ENCODE data around the gene ENPP4. TPM values are rescaled to one million over a fixed set of nuclear protein-coding genes. Genes with fewer than 3 reads are reported as not detected.

The ENPP4 gene
- total RNA-seq, 2 experiments from 2014 or later = 7.1 to 9.2 TPM

- ChIA-PET POLR2A (no interaction called here), CTCF (ENCODE audit: unreplicated experiment) (no interaction called here)
Observed at GRCh38 chr6:46134216-46134615, 4.4 kb downstream of the ENPP4 start.

GRCh38 chr6:46135176-46135575, 5.4 kb downstream of the ENPP4 start:
- ChIA-PET CTCF (ENCODE audit: unreplicated experiment) (no interaction called here), POLR2A (interaction anchor here (0.5 to 0.7 kb wide), 3 partner anchors 9 to 125 kb away, joined by 3 read pairs; no protein-coding TSS in a partner anchor)
- Histone ChIP-seq H3K4me3 (ENCODE audit: low read depth, low read length, poor library complexity, severe bottlenecking) (no peak overlapping the region), H3K27ac (ENCODE audit: low read depth, low read length, poor library complexity, severe bottlenecking) (no peak overlapping the region), H3K4me1 (ENCODE audit: insufficient read depth, low read length, poor library complexity, severe bottlenecking) (peaks cover 21% of the 10 kb centered on the region), H3K4me2 (ENCODE audit: low read length) (no peak overlapping the region), H3K9me3 (ENCODE audit: low read length) (no peaks in the 10 kb centered on the region), H4K20me1 (ENCODE audit: insufficient read depth, low read length) (peaks cover 9% of the 10 kb centered on the region), H3K9me2 (ENCODE audit: insufficient read depth, low read length) (no peaks in the 10 kb centered on the region), H3K36me3 (ENCODE audit: insufficient read depth, low read length) (0 out of 2 replicates have a peak, but pooled peaks cover 3% of the 10 kb centered on the region), H3K79me2 (ENCODE audit: insufficient read depth, low read depth, low read length) (peaks cover 72% of the 10 kb centered on the region), H2AFZ (ENCODE audit: low read length) (no peak overlapping the region)
- intact Hi-C loops (cut with micrococcal nuclease; ENCODE audit: unreplicated experiment) = loop anchor here (10.0 kb wide), 1 partner anchor 520 kb away; the partner anchor contains the start of genes CYP39A1 and SLC25A27
- TF ChIP-seq EZH2phosphoT487 (IDR thresholded peaks at IDR 0.05; ENCODE audit: borderline replicate concordance, low read depth, low read length) = no peak
- TF ChIP-seq CTCF (conservative IDR thresholded peaks at IDR 0.05; ENCODE audit: low read length) = no peak
- DNase-seq (ENCODE audit: low spot score) = no peak
- BruUV-seq (replicated peaks) = no TSS peak

More at GRCh38 chr6:46134216-46134615, 4.4 kb downstream of the ENPP4 start:
- Histone ChIP-seq H3K79me2 (ENCODE audit: insufficient read depth, low read depth, low read length) (peaks cover 72% of the 10 kb centered on the region), H4K20me1 (ENCODE audit: insufficient read depth, low read length) (peaks cover 9% of the 10 kb centered on the region; the same call in 1 of the 2 replicates), H3K27ac (ENCODE audit: low read depth, low read length, poor library complexity, severe bottlenecking) (no peak overlapping the region), H3K9me2 (ENCODE audit: insufficient read depth, low read length) (no peaks in the 10 kb centered on the region), H3K4me1 (ENCODE audit: insufficient read depth, low read length, poor library complexity, severe bottlenecking) (peaks cover 21% of the 10 kb centered on the region), H2AFZ (ENCODE audit: low read length) (no peak overlapping the region), H3K36me3 (ENCODE audit: insufficient read depth, low read length) (0 out of 2 replicates have a peak, but pooled peaks cover 3% of the 10 kb centered on the region), H3K9me3 (ENCODE audit: low read length) (no peaks in the 10 kb centered on the region), H3K4me2 (ENCODE audit: low read length) (no peak overlapping the region; the same call in 1 of the 2 replicates), H3K4me3 (ENCODE audit: low read depth, low read length, poor library complexity, severe bottlenecking) (no peak overlapping the region)
- no peak for DNase-seq (ENCODE audit: low spot score)
- no peak for TF ChIP-seq EZH2phosphoT487 (IDR thresholded peaks at IDR 0.05; ENCODE audit: borderline replicate concordance, low read depth, low read length)
- no peak for TF ChIP-seq CTCF (conservative IDR thresholded peaks at IDR 0.05; ENCODE audit: low read length)
- intact Hi-C loops (cut with micrococcal nuclease; ENCODE audit: unreplicated experiment) = loop anchor here (10.0 kb wide), 1 partner anchor 521 kb away; the partner anchor contains the start of genes CYP39A1 and SLC25A27
- no TSS peak for BruUV-seq (replicated peaks)

- no peak for DNase-seq (ENCODE audit: low spot score)
- POLR2A ChIA-PET = interaction anchor here (0.8 to 2.9 kb wide), 2 partner anchors 8 to 28 kb away, joined by 3 to 16 read pairs; partner anchors contain the start of gene ENPP4
- no TSS peak for BruUV-seq (replicated peaks)
- intact Hi-C loops (cut with micrococcal nuclease; ENCODE audit: unreplicated experiment) = loop anchor here (10.0 kb wide), 1 partner anchor 518 kb away; the partner anchor contains the start of genes CYP39A1 and SLC25A27
- peaks cover 64% of the 10 kb centered on the region for H3K79me2 ChIP-seq (ENCODE audit: insufficient read depth, low read depth, low read length)
- H3K4me3 ChIP-seq (ENCODE audit: low read depth, low read length, poor library complexity, severe bottlenecking) = no peak overlapping the region
- H3K9me3 ChIP-seq (ENCODE audit: low read length) = no peaks in the 10 kb centered on the region
- CTCF ChIA-PET (ENCODE audit: unreplicated experiment) = no interaction called here
- TF ChIP-seq CTCF (conservative IDR thresholded peaks at IDR 0.05; ENCODE audit: low read length) (no peak), EZH2phosphoT487 (IDR thresholded peaks at IDR 0.05; ENCODE audit: borderline replicate concordance, low read depth, low read length) (no peak)
- peaks cover 9% of the 10 kb centered on the region for H4K20me1 ChIP-seq (ENCODE audit: insufficient read depth, low read length)
- no peak overlapping the region for H2AFZ ChIP-seq (ENCODE audit: low read length)
- H3K4me2 ChIP-seq (ENCODE audit: low read length) = 0 out of 2 replicates have a peak overlapping the region, but pooled peaks have one; percentile 38
- 0 out of 2 replicates have a peak, but pooled peaks cover 3% of the 10 kb centered on the region for H3K36me3 ChIP-seq (ENCODE audit: insufficient read depth, low read length)
- H3K9me2 ChIP-seq (ENCODE audit: insufficient read depth, low read length) = no peaks in the 10 kb centered on the region
- no peak overlapping the region for H3K27ac ChIP-seq (ENCODE audit: low read depth, low read length, poor library complexity, severe bottlenecking)
- peaks cover 21% of the 10 kb centered on the region for H3K4me1 ChIP-seq (ENCODE audit: insufficient read depth, low read length, poor library complexity, severe bottlenecking)
Observed at GRCh38 chr6:46136831-46137230, 7.0 kb downstream of the ENPP4 start.
